ENCODE results near the gene RRAS2.
A peak's percentile ranks its signal among the peaks of the same experiment; 100 is the strongest.

Gene RRAS2

DNA sequence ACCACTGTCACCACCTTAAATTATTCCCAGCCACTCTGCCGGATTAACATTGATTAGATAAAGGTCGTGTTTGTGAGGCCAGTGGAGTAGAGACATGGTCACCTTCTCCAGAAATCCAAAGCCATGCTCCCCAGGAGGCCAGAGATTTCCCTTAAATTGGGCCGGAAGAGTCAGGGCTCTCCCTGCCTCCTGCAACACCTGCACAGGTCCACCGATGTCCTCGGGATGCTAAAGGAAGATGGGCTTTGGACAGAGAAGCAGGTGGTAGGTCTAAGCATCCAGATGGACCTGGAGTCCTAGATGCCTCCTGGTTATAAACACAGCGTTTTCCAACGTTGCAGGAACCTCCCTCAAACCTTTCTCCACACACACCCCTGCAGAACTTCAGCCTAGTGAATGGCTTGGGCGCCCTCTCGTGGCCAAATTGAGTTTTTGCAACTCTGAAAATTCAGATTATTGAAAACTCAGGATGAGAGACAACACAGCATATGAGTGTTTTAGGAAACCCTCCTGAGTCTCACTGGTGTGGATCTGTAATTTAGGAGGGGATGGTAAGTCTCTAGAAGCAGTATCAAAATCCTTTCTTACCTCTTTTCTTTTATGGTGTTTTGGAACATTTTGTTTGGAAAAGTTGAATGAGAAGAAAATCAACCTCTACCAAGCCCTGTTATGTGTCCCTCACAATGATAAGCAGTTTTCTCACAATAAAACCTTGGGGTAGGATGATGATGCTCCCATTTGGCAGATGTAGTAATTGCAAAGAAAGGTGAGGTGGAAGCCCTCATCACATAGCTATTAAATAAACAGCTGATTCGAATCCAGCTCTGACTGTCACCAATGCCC, 109.6 kb downstream of the RRAS2 start:
- H3K4me1 ChIP-seq (ENCODE audit: insufficient read depth, low read length): peaks cover 8% of the 10 kb centered on the region

GRCh38 chr11:14248580-14248981, 110.4 kb downstream of the RRAS2 start:
- no peak overlapping the region for H3K4me2 ChIP-seq (ENCODE audit: insufficient read depth, low read length)
- no peaks in the 10 kb centered on the region for H3K79me2 ChIP-seq (ENCODE audit: insufficient read depth, low read length)
- no peak for TF ChIP-seq CTCF (IDR thresholded peaks at IDR 0.05; ENCODE audit: borderline replicate concordance, extremely low read depth, low read length, poor library complexity, severe bottlenecking)
- no peak for TF ChIP-seq EZH2 (IDR thresholded peaks at IDR 0.05; ENCODE audit: borderline replicate concordance, low read depth, low read length, severe bottlenecking)

More for the DNA sequence above, 109.6 kb downstream of the RRAS2 start:
- H3K9me3 ChIP-seq (ENCODE audit: insufficient read depth, low read length, severe bottlenecking): no peaks in the 10 kb centered on the region
- TF ChIP-seq CTCF (IDR thresholded peaks at IDR 0.05; ENCODE audit: borderline replicate concordance, extremely low read depth, low read length, poor library complexity, severe bottlenecking) (peak; percentile 94), EZH2 (IDR thresholded peaks at IDR 0.05; ENCODE audit: borderline replicate concordance, low read depth, low read length, severe bottlenecking) (no peak)
- no peaks in the 10 kb centered on the region for H3K79me2 ChIP-seq (ENCODE audit: insufficient read depth, low read length)
- no peak overlapping the region for H3K4me2 ChIP-seq (ENCODE audit: insufficient read depth, low read length)
- no peak overlapping the region for H3K4me3 ChIP-seq (ENCODE audit: low read depth in 1 of 2, low read length in 2 of 2)
- DNase-seq: peak; percentile 65
- no peaks in the 10 kb centered on the region for H3K36me3 ChIP-seq (ENCODE audit: insufficient read depth, low read length)
- H3K9ac ChIP-seq (ENCODE audit: low read depth, low read length): no peak overlapping the region
- no peak overlapping the region for H3K27ac ChIP-seq (ENCODE audit: low read length)
- no peak overlapping the region for H2AFZ ChIP-seq (ENCODE audit: low read depth, low read length)
- peaks cover 10% of the 10 kb centered on the region for H3K27me3 ChIP-seq (ENCODE audit: insufficient read depth, low read length, poor library complexity)
- ATAC-seq (ENCODE audit: insufficient read depth, low read depth): peak; percentile 77
- H4K20me1 ChIP-seq (ENCODE audit: insufficient read depth, low read length): no peaks in the 10 kb centered on the region

DNA sequence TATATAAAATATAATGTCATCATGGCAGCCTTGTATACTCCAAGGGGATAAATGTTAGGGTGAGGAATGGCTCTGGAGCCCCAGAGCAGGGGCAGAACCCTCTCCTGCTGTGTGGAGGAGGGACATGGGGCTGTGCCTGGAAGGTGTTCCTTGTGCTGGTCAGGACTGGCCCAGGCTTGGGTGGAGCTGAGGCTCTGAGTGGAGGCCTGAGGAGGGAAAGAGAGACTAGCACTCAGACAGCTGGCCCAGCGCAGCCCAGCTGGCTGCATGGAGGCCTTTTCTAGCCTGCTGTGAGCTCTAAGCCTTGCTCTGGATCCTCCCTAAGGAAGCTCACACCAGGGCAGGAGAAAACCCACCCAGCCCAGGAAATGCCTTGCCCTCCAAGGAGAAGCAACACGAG, 113.5 kb downstream of the RRAS2 start:
- Histone ChIP-seq H3K36me3 (ENCODE audit: insufficient read depth, low read length) (no peaks in the 10 kb centered on the region), H4K20me1 (ENCODE audit: insufficient read depth, low read length) (no peaks in the 10 kb centered on the region), H3K4me1 (ENCODE audit: insufficient read depth, low read length) (peaks cover 8% of the 10 kb centered on the region)

More at GRCh38 chr11:14248580-14248981, 110.4 kb downstream of the RRAS2 start:
- no peaks in the 10 kb centered on the region for H4K20me1 ChIP-seq (ENCODE audit: insufficient read depth, low read length)
- no peak overlapping the region for H2AFZ ChIP-seq (ENCODE audit: low read depth, low read length)
- H3K36me3 ChIP-seq (ENCODE audit: insufficient read depth, low read length): no peaks in the 10 kb centered on the region
- peaks cover 12% of the 10 kb centered on the region for H3K27me3 ChIP-seq (ENCODE audit: insufficient read depth, low read length, poor library complexity)
- ATAC-seq (ENCODE audit: insufficient read depth, low read depth) (peak; percentile 64), DNase-seq (no peak)
- H3K27ac ChIP-seq (ENCODE audit: low read length): no peak overlapping the region
- no peaks in the 10 kb centered on the region for H3K9me3 ChIP-seq (ENCODE audit: insufficient read depth, low read length, severe bottlenecking)
- no peak overlapping the region for H3K9ac ChIP-seq (ENCODE audit: low read depth, low read length)
- peaks cover 8% of the 10 kb centered on the region for H3K4me1 ChIP-seq (ENCODE audit: insufficient read depth, low read length)
- no peak overlapping the region for H3K4me3 ChIP-seq (ENCODE audit: low read depth in 1 of 2, low read length in 2 of 2)

More for the DNA sequence above, 113.5 kb downstream of the RRAS2 start:
- Histone ChIP-seq H3K79me2 (ENCODE audit: insufficient read depth, low read length) (no peaks in the 10 kb centered on the region), H3K4me3 (ENCODE audit: low read depth in 1 of 2, low read length in 2 of 2) (no peak overlapping the region), H3K27ac (ENCODE audit: low read length) (no peak overlapping the region), H3K27me3 (ENCODE audit: insufficient read depth, low read length, poor library complexity) (peaks cover 14% of the 10 kb centered on the region), H3K4me2 (ENCODE audit: insufficient read depth, low read length) (no peak overlapping the region), H2AFZ (ENCODE audit: low read depth, low read length) (no peak overlapping the region), H3K9ac (ENCODE audit: low read depth, low read length) (no peak overlapping the region), H3K9me3 (ENCODE audit: insufficient read depth, low read length, severe bottlenecking) (no peaks in the 10 kb centered on the region)
- TF ChIP-seq EZH2 (IDR thresholded peaks at IDR 0.05; ENCODE audit: borderline replicate concordance, low read depth, low read length, severe bottlenecking) (no peak), CTCF (IDR thresholded peaks at IDR 0.05; ENCODE audit: borderline replicate concordance, extremely low read depth, low read length, poor library complexity, severe bottlenecking) (no peak)
- DNase-seq: no peak
- no peak for ATAC-seq (ENCODE audit: insufficient read depth, low read depth)

Measured in DND-41 (cell line).